Neural progenitor cell (in vitro differentiated cells): ENCODE data around the gene CCNA1. TPM values are rescaled to one million over a fixed set of nuclear protein-coding genes. Genes with fewer than 3 reads are reported as not detected.

Experiments
- DNase-seq: peaks from one replicate; pipeline ENCODE4 v3.0.0-alpha.2; 2016; ENCODE audit warnings: low spot score
- H2AFZ ChIP-seq: fragments of 200-600 bp; sonication (generic); replicated peaks from 2 replicates; pipeline ENCODE4 v1.6.1; 2016; ENCODE audit warnings: antibody characterized with exemption
- H3F3A ChIP-seq: fragments of 200-600 bp; sonication (generic); 2 replicates; pipeline ENCODE4 v1.6.1; 2016; ENCODE audit warnings: antibody characterized with exemption, low read depth
- H3K27ac ChIP-seq: fragments of 200-600 bp; sonication (generic); 2 replicates; pipeline ENCODE4 v1.5.1; 2016; ENCODE audit warnings: mild to moderate bottlenecking
- H3K27me3 ChIP-seq: fragments of 200-600 bp; sonication (generic); 2 replicates; pipeline ENCODE4 v1.6.1; 2016; ENCODE audit warnings: mild to moderate bottlenecking, moderate library complexity
- H3K36me3 ChIP-seq: fragments of 200-600 bp; sonication (generic); 2 replicates; pipeline ENCODE4 v1.5.1; 2016
- H3K4me1 ChIP-seq: fragments of 200-600 bp; sonication (generic); 2 replicates; pipeline ENCODE4 v1.6.1; 2016; ENCODE audit warnings: mixed run types
- H3K4me2 ChIP-seq: fragments of 200-600 bp; sonication (generic); 2 replicates; pipeline ENCODE4 v1.6.1; 2016
- H3K4me3 ChIP-seq: fragments of 200-600 bp; sonication (generic); 2 replicates; pipeline ENCODE4 v1.5.1; 2016
- H3K79me2 ChIP-seq: fragments of 200-600 bp; sonication (generic); 2 replicates; pipeline ENCODE4 v1.6.1; 2016; ENCODE audit warnings: low read depth
- H3K9ac ChIP-seq: fragments of 200-600 bp; sonication (generic); 2 replicates; pipeline ENCODE4 v1.6.1; 2016
- H3K9me3 ChIP-seq: fragments of 200-600 bp; sonication (generic); 2 replicates; pipeline ENCODE4 v1.5.1; 2016; ENCODE audit warnings: low read depth
- H4K20me1 ChIP-seq: fragments of 200-600 bp; sonication (generic); 2 replicates; pipeline ENCODE4 v1.6.1; 2016; ENCODE audit warnings: low read depth
- H3K27ac Mint-ChIP-seq: 3 replicates; pipeline ENCODE4 v1.8.0; 2021; ENCODE audit warnings: mixed read lengths
- H3K27me3 Mint-ChIP-seq: 2 replicates; pipeline ENCODE4 v1.8.0; 2022; ENCODE audit warnings: low read depth, mild to moderate bottlenecking, inconsistent platforms, moderate library complexity, mixed read lengths; ENCODE audit not compliant: insufficient read depth
- H3K36me3 Mint-ChIP-seq: 3 replicates; pipeline ENCODE4 v1.8.0; 2021; ENCODE audit warnings: mixed read lengths
- H3K4me1 Mint-ChIP-seq: 3 replicates; pipeline ENCODE4 v1.8.0; 2021; ENCODE audit warnings: mixed read lengths
- H3K4me3 Mint-ChIP-seq: 3 replicates; pipeline ENCODE4 v1.8.0; 2021; ENCODE audit warnings: mild to moderate bottlenecking, moderate library complexity, mixed read lengths
- H3K9me3 Mint-ChIP-seq: 3 replicates; pipeline ENCODE4 v1.8.0; 2020; ENCODE audit warnings: mixed read lengths
- EZH2 ChIP-seq: fragments of 200-600 bp; sonication (generic); IDR thresholded peaks from 2 replicates; pipeline ENCODE4 v1.6.1; 2017; ENCODE audit warnings: antibody characterized with exemption, mild to moderate bottlenecking, moderate library complexity
- EZH2phosphoT487 ChIP-seq: fragments of 200-600 bp; sonication (generic); IDR thresholded peaks from 2 replicates; pipeline ENCODE4 v1.6.1; 2017; ENCODE audit warnings: antibody characterized with exemption
- total RNA-seq: library from RNA; depleted of rRNA; stranded (reverse); fragments of >200 nt; gene quantifications from 2 replicates; pipeline ENCODE4 v1.2.3, GENCODE V29; 2015; ENCODE audit warnings: low replicate concordance
- TF ChIP-seq, protein P1 (sequence below): fragments of 200-600 bp; sonication (generic); IDR thresholded peaks from 2 replicates; pipeline ENCODE4 v1.5.1; 2017; ENCODE audit warnings: antibody characterized with exemption, mild to moderate bottlenecking

Gene CCNA1
- total RNA-seq, 1 donor from 2014 or later: 0.37 TPM

DNA sequence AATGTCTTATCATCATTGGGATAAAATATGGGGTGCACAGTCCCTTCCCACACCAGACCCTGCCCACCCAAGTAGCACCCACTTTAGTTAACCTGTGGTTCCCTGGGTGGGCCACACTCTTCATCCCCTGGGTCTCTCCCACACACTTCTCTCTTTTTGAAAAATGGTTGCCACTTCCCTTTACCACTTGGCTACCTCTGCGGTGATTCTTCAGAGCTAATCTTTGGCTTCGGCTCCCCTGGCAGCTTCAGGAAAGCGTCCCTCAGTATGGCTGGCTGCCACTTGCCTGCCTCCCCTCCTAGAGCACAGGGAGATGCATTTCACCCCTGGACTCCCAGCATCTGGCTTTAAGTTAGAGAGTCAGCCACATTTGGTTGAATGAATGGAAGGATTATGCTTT is 18.2 kb downstream of the CCNA1 start:
- Histone ChIP-seq H3K36me3 (no peaks in the 10 kb centered on the region), H3K27me3 (no peaks in the 10 kb centered on the region), H3K27ac (no peak overlapping the region), H3K79me2 (no peaks in the 10 kb centered on the region), H3K4me2 (no peak overlapping the region), H3K9me3 (no peaks in the 10 kb centered on the region), H3K4me1 (peaks cover 3% of the 10 kb centered on the region), H4K20me1 (no peaks in the 10 kb centered on the region), H3F3A (no peaks in the 10 kb centered on the region), H2AFZ (no peak overlapping the region), H3K4me3 (no peak overlapping the region), H3K9ac (no peak overlapping the region)
- no peak overlapping the region for H3K4me3 Mint-ChIP-seq
- no peaks in the 10 kb centered on the region for H3K36me3 Mint-ChIP-seq
- no peaks in the 10 kb centered on the region for H3K27me3 Mint-ChIP-seq
- no peak for TF ChIP-seq EZH2
- no peak for TF ChIP-seq EZH2phosphoT487
- TF ChIP-seq, protein P1, sequence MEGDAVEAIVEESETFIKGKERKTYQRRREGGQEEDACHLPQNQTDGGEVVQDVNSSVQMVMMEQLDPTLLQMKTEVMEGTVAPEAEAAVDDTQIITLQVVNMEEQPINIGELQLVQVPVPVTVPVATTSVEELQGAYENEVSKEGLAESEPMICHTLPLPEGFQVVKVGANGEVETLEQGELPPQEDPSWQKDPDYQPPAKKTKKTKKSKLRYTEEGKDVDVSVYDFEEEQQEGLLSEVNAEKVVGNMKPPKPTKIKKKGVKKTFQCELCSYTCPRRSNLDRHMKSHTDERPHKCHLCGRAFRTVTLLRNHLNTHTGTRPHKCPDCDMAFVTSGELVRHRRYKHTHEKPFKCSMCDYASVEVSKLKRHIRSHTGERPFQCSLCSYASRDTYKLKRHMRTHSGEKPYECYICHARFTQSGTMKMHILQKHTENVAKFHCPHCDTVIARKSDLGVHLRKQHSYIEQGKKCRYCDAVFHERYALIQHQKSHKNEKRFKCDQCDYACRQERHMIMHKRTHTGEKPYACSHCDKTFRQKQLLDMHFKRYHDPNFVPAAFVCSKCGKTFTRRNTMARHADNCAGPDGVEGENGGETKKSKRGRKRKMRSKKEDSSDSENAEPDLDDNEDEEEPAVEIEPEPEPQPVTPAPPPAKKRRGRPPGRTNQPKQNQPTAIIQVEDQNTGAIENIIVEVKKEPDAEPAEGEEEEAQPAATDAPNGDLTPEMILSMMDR: no peak
- peaks cover 8% of the 10 kb centered on the region for H3K4me1 Mint-ChIP-seq
- no peaks in the 10 kb centered on the region for H3K9me3 Mint-ChIP-seq
- DNase-seq: no peak
- no peak overlapping the region for H3K27ac Mint-ChIP-seq

DNA sequence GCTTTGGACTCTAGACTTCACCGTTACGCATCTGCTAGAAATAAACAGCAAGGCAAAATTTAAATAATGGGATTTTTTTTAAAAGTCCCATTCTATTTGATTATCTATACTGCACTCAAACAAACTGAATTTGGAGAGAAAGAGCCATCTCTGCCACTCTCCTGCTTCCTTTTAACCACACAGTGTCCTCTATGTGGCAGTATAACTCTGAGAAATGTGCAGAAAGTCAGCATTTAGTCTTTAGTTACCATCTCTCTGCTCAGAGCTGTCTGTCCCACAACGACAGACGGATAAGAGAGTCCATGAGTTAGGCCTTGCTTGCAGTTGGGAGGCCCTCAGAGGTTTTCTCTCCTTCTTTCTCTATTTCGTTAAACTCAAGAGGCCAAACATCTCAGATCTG is 21.2 kb downstream of the CCNA1 start:
- Histone ChIP-seq H3F3A (peaks cover 2% of the 10 kb centered on the region), H3K4me3 (no peak overlapping the region), H2AFZ (no peak overlapping the region), H3K4me2 (no peak overlapping the region), H4K20me1 (no peaks in the 10 kb centered on the region), H3K79me2 (no peaks in the 10 kb centered on the region), H3K27ac (no peak overlapping the region), H3K27me3 (no peaks in the 10 kb centered on the region), H3K9me3 (no peaks in the 10 kb centered on the region), H3K4me1 (peaks cover 4% of the 10 kb centered on the region), H3K9ac (no peak overlapping the region), H3K36me3 (no peaks in the 10 kb centered on the region)
- no peaks in the 10 kb centered on the region for H3K9me3 Mint-ChIP-seq
- TF ChIP-seq, protein P1: peak; percentile 61
- TF ChIP-seq EZH2phosphoT487: no peak
- no peak overlapping the region for H3K4me3 Mint-ChIP-seq
- H3K27ac Mint-ChIP-seq: no peak overlapping the region
- DNase-seq: peak; percentile 45
- H3K27me3 Mint-ChIP-seq: peaks cover 3% of the 10 kb centered on the region
- peaks cover 13% of the 10 kb centered on the region for H3K4me1 Mint-ChIP-seq
- H3K36me3 Mint-ChIP-seq: no peaks in the 10 kb centered on the region

DNA sequence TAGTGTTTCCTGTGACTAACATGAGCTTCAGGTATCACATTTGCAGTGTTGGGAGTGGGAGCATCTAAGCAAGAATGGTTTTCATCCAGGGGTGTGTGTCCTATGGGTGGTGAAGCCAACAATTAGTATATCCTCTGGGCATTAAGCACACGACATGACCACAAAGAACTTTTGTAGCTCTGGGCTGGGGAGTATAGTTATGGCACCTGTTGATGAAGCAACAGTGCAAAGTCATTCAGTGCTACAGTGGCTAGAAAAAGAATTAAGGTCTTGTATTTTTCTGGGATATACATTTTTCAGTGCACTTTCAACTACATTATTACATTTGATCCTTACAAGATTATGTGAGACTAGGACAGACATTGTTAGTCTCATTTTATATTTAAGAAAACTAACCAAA is 21.8 kb downstream of the CCNA1 start:
- Histone ChIP-seq H2AFZ (no peak overlapping the region), H3K36me3 (no peaks in the 10 kb centered on the region), H3K4me1 (peaks cover 4% of the 10 kb centered on the region), H3K4me3 (no peak overlapping the region), H3K27me3 (no peaks in the 10 kb centered on the region), H3K9ac (no peak overlapping the region), H3K79me2 (no peaks in the 10 kb centered on the region), H3K27ac (no peak overlapping the region), H3K4me2 (no peak overlapping the region), H3K9me3 (no peaks in the 10 kb centered on the region), H4K20me1 (no peaks in the 10 kb centered on the region), H3F3A (peaks cover 2% of the 10 kb centered on the region)
- H3K4me3 Mint-ChIP-seq: no peak overlapping the region
- no peak for DNase-seq
- TF ChIP-seq, protein P1: no peak
- TF ChIP-seq EZH2phosphoT487 (no peak), EZH2 (no peak)
- no peaks in the 10 kb centered on the region for H3K9me3 Mint-ChIP-seq
- H3K27ac Mint-ChIP-seq: no peak overlapping the region
- peaks cover 3% of the 10 kb centered on the region for H3K27me3 Mint-ChIP-seq
- H3K4me1 Mint-ChIP-seq: peaks cover 13% of the 10 kb centered on the region
- H3K36me3 Mint-ChIP-seq: no peaks in the 10 kb centered on the region

DNA sequence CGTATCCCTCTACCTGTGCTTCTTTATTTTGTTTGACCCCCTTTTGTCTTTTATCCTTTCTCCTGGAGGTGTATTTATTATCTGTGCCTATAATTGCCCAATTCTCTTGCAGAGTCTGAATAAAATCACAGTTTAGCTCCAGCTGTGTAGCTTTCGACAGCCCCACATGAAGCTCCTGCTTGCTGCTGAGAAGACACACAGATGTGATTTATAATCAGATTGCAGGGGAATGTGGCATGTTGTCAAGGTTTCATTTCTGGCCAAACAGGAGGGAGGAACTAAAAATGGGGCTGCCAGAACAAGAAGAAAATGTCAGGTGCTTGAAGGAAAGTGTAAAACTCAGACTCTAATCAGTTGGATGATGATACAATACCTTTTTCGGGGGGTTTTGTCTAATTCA is 22.7 kb downstream of the CCNA1 start:
- H3K27me3 ChIP-seq: no peaks in the 10 kb centered on the region

More for the DNA sequence above, 22.7 kb downstream of the CCNA1 start:
- H4K20me1 ChIP-seq: no peaks in the 10 kb centered on the region
- H3K27ac Mint-ChIP-seq: no peak overlapping the region
- H3K4me3 Mint-ChIP-seq: no peak overlapping the region
- H3K4me1 Mint-ChIP-seq: peaks cover 13% of the 10 kb centered on the region
- H3K9me3 Mint-ChIP-seq: no peaks in the 10 kb centered on the region
- peaks cover 4% of the 10 kb centered on the region for H3K4me1 ChIP-seq
- peaks cover 2% of the 10 kb centered on the region for H3F3A ChIP-seq
- peaks cover 3% of the 10 kb centered on the region for H3K27me3 Mint-ChIP-seq
- no peaks in the 10 kb centered on the region for H3K36me3 Mint-ChIP-seq
- H3K79me2 ChIP-seq: no peaks in the 10 kb centered on the region
- TF ChIP-seq, protein P1: no peak
- TF ChIP-seq EZH2 (no peak), EZH2phosphoT487 (no peak)
- no peak overlapping the region for H3K4me2 ChIP-seq
- H3K4me3 ChIP-seq: no peak overlapping the region
- no peaks in the 10 kb centered on the region for H3K9me3 ChIP-seq
- H2AFZ ChIP-seq: no peak overlapping the region
- H3K9ac ChIP-seq: no peak overlapping the region
- DNase-seq: no peak
- H3K27ac ChIP-seq: no peak overlapping the region
- no peaks in the 10 kb centered on the region for H3K36me3 ChIP-seq
